ENCODE data around the gene PRAMEF33.
"Not testable (repeated sequence)": the region's sequence is repeated elsewhere in the genome, so short reads cannot be mapped to it uniquely, and the experiment has no call there.

DNA sequence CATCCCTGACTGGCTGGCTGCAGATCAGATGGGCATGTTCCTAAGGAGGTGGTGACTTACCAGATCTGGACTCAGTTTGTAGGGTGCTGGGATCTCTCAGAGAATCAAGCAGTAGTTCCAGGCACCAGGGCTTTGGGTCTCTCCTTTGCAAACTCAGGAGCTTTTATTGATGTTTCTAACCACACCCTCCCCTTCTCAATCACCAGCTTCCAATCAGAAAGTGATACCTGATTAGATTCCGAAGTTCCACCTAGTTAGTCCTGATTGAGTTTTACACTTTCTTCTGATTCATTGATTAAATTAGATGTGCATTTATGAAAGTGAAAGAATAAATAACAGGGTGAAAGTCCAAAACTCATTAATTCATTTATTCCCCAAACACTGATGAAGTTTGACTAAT lies 18.3 kb upstream of the PRAMEF33 start, which contains the start of gene PRAMEF8:
- TF ChIP-seq, protein P1, sequence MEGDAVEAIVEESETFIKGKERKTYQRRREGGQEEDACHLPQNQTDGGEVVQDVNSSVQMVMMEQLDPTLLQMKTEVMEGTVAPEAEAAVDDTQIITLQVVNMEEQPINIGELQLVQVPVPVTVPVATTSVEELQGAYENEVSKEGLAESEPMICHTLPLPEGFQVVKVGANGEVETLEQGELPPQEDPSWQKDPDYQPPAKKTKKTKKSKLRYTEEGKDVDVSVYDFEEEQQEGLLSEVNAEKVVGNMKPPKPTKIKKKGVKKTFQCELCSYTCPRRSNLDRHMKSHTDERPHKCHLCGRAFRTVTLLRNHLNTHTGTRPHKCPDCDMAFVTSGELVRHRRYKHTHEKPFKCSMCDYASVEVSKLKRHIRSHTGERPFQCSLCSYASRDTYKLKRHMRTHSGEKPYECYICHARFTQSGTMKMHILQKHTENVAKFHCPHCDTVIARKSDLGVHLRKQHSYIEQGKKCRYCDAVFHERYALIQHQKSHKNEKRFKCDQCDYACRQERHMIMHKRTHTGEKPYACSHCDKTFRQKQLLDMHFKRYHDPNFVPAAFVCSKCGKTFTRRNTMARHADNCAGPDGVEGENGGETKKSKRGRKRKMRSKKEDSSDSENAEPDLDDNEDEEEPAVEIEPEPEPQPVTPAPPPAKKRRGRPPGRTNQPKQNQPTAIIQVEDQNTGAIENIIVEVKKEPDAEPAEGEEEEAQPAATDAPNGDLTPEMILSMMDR (IDR thresholded peaks at IDR 0.05; ENCODE audit: borderline replicate concordance, extremely low read depth, low read length, poor library complexity, severe bottlenecking): not testable (repeated sequence)
- not testable (repeated sequence) for TF ChIP-seq EZH2 (IDR thresholded peaks at IDR 0.05; ENCODE audit: borderline replicate concordance, low read depth, low read length, severe bottlenecking)

Measured in DND-41 (cell line).